Measurements from ENCODE around the gene SH3TC1.

Gene SH3TC1

DNA sequence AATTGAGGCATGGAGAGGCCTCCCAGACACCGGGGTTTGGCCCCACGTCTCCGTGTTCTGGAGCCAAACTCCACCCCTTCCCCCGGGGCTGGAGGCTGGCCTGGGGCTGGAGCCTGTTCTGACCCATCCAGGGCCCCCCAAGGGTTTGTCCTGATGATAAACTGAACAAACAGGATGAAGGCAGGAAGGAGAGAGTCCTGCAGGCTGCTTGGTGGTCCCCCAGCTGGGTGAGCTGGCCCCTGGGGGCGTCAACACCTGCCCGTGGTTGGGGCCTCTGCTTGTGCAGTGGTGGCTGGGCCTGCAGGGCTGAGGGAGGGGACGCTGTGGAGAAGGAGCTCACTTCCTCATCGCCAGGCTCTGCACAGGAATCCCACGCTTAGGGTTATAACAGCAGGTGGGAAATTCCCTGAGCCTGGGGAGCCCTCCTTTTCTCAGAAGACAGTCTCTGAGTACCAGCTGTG is 2.3 kb downstream of the SH3TC1 start:
- DNase-seq: peak; percentile 45 to 50

DNA sequence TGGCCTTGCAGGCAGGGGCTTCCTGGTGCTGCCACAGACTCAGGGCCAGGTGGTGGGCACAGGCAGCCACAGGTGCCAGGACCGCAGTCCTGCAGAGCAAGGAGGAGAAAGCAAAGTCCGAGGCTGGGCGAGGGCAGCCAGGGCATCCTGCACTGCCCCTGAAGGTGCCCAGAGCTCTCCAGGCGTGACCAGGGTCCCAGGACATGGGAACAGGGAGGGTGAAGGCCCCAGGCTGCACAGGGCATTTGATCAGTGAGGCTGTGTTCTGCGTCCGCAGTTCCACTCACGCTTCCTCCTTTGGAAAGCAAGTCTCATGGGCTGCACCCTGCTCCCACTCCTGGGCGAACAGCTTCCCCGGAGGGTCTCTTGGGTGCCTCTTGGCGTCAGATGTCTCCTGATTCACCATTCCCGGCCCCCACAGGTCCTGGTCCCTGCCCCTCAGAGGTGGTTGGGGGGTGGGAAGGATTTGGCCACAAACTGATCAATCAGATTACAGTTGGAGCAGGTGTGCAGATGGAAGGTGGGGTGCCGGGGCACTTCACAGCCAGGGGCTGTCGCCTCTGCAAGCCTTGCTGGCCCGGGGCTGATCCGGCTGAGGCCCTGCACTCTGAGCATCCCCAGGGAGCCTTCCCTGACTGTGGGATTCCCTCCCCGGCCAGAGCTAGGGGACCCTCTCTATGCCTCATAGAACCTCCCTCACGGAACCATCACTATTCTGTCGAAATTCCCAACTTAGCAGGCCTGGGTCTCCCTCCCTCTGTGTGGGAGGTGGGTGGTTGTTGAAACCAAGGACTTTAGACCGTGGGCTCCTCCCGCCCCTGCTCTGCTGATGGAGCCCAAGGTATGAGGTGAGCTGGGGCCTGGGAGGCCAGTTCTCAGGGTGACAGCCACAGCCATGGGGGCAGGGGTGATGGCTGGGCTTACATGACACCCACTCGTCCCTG is 3.3 kb downstream of the SH3TC1 start:
- DNase-seq: no peak

DNA sequence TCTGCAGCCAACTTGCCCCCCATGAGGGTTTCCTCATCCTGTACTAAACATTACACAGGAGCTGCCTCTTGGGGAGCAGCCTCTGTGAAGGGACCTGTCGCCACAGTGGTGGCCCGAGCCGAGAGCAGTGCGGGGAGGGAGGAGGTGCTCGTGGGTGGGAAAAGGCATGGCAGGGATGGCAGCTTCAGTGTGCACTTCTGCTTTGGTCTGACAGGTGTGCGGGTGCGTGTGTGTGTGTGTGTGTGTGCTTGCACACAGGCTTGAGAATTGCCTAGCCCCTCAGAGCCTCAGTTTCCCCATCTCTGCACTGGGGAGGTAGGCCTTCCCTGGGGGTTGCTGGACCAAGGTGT is 3.9 kb downstream of the SH3TC1 start:
- no peak for DNase-seq

DNA sequence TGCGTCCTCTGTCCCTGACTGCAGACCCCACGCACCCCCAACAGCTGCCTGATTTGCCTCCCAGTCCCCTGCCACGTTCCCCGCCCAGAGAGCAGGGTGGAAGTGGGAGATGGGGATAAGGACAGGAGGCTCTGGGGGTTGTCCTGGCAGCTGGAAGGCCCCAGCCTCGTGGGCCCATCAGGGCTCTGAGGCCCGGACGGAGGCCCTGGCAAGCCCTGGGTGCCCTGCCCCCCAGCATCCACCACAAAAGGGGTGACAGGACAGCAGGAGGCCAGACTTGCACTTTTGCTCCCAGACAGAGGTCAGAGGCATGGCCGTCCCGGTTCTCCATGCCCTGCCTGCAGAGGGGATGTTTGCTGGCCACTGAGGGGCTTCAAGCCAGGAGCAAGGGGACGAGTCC is 4.7 kb downstream of the SH3TC1 start:
- DNase-seq: no peak

DNA sequence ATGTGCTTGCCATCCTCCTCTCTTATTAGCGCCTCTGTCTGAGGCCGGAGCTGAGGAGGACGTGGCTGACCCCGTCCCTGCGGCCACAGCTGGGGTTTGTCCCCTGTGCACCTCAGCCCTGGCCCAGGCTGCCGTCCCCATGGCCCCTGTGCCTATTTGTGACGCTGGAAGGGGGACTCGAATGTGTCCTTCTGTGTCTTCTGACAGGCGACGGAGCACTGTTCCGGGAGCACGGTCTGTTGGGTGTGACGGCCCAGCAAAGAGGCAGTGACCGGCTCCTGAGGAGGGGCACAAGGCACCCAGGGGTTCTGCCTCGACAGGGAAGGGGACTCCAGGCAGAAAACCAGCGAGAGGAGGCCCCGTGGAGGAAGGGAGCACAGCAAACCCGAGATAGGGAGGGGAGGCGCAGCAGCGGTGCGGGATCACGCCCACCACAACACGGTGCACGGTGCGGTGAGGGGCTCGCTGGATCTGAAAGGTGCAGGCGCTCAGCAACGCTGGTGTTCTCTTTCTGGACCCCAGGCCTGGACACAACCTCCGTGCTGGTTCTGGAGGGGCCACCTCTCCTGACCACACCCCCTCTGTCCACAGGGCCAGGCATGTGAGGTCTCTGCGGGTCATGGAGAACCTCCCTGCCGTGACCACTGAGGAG is 5.6 kb downstream of the SH3TC1 start:
- no peak for DNase-seq

DNA sequence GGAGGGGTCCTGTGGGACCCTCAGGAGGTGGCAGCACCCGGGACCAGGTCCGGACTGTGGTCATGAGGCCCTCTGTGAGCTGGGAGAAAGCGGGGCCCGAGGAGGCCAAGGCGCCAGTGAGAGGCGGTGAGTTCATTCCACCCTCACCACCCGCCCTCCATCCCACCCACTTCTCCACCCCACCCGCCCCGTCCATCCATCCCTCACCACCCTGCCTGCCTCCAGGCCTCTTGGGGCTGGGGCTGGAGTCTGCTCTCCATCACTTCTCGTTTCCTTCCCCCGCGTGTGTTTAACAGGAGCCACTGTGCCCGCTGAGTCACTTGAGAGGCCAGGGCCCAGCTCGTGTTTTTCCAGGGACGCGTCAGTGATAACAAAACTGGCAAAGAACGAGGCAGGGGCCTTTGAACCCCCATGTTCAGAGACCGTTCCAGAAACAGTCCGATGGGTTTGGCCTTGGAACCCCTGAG is 6.2 kb downstream of the SH3TC1 start:
- DNase-seq: no peak

DNA sequence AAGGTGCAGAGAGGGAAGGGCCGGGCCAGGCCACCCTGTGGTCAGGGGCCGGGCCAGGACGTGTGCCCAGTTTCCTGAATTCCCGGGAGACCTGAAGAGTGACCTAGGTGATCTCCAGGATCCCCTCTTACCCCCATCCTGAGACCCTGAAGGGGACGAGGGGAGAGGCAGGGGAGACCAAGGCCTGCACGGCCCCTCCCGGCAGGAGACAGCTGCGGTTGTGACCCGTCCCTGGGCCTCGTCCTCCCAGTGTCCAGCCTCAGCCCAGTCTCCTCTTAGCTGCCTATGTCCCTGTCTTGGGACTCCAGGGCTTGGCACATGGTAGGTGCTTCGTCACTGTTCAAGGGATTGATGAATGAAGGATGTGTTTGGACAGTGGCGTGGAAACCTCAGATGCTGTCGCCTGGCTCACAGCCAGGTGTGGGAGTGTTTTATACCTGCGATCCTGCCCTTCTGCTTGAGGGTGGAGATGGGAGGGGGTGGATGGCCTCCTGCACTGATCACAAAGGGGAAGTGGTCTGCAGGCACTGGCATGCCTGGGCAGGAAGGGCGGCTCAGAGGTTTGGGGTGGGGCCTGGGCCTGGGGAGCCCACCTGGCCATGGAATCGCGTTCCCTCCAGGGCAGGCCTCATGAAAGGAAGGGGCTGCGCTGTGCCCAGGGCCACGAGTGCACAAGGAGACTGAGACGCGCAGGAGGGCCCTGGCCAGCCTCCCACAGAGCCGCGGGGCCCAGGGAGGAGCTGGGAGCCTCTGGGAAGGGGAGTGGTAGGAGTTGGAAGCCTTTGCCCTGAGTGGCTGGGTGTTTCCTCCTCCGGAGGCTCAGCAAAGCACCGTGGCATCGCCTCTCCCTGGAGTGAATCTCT is 6.9 kb downstream of the SH3TC1 start:
- DNase-seq: no peak

DNA sequence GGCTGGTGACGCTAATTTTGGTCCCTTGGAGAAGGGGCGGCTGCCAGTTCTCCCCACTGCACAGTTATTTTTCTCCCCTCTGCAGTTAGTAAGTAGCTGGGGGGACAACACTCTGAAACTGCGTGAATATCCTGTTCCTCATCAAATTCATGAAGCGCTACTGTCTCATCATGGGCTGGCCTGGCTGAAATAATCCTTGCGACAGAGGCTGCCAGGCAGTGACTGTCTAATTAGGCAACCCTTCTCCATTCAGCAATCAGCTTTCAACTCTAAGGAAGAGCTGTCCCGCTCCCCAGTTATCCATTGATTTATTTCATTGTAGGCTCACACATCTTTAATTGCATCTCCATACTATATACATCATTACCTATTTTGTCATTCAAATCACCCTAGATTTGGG is 8.2 kb downstream of the SH3TC1 start:
- no peak for DNase-seq

DNA sequence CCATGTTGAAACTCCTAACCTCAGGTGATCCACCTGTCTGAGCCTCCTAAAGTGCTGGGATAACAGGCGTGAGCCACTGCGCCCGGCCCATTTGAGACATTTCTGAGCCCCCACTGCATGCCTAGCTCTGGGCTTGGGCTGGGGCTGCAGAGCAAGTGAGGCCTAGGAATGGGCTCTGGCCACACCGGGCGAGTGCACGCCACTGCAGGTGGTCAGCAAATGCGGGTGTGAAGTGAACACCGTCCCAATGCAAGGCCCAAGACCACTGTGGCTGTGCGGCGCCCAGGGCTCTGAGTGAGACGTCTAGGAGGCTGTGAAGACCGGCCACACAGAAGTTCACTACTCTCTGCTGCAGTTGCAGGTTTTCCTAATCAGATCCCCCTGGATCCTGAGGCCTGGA is 9.5 kb downstream of the SH3TC1 start:
- no peak for DNase-seq

DNA sequence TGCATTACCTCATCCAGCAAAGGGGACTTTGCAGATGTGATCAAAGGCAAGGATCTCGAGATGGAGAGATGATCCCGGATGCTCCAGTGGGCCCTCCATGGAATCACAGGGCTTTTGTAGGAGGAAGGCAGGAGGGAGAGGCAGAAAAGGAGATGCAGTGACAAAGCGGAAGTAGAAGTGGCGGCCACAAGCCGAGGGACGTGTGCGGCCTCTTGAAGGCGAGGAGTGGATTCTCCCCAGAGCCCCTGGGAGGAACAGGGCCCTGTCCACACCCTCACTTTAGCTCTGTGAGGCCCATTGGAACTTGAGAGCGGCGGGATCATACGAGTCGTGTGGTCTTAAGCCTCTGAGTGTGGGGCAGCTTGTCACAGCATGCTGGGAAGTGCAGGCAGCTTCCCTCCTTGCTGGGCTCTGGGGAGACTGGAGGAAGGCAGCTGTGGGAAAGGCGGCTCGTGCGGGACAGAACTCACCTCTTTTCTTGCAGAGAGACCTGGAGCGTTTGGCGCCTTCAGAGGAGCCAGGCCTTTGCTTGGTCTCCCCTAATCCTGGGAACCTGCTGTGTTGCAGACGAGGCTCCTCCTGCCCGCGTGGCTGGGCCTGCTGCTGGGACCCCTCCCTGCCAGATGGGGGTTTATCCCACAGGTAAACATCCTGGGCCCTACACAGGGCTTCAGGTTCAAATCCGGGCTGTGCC is 10.2 kb downstream of the SH3TC1 start:
- no peak for DNase-seq

DNA sequence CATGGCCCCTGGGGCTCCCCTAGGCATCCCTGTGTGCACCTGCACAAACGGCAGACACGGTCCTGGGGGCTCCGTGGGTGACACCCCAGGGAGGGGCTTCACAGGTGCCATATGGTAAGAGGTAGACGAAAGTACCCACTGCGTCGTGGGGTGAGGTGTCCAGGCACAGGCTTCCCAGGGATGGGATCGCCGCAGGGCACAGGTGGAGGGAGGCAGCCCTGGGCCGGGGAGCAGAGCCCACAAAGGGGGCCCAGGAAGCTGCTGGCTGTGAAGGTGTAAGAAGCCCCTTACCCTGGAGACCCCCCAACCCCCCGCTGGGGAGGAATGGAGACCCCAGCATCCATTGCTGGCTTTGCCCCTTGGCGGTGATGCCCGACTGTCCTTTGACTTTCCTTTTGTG is 10.9 kb downstream of the SH3TC1 start:
- no peak for DNase-seq

DNA sequence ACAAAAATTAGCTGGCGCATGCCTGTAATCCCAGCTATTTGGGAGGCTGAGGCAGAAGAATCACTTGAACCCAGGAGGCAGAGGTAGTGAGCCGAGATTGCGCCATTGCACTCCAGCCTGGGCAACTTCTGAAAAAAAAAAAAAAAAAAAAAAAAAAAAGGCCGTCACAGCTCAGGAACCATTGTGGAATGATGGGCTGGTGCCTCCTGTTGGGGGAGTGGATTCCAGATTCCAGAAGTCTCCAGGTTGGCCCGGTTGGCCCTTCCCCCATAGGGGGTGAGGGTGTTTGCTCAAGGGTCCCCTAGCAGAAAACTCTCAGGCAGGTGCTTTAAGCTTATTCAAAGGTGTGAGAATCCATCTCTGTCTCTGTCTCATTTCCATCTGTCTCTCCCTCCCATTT is 11.5 kb downstream of the SH3TC1 start:
- no peak for DNase-seq

DNA sequence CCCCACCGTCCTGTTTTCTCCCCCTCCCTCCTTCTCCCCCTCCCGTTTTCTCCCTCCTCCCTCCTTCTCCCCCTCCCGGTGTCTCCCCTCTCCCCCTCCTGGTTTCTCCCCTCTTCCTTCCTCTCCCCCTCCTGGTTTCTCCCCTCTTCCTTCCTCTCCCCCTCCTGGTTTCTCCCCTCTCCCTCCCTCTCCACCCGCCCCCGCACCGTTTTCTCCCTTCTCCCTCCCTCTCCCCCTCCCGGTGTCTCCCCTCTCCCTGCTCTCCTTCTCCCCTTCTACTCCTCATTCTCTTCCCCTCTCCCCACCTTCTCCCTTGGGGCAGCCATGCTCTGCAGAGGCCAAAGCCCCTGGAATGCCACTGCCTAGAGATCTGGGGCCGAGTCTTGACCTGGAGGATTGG is 12.2 kb downstream of the SH3TC1 start:
- DNase-seq: no peak

DNA sequence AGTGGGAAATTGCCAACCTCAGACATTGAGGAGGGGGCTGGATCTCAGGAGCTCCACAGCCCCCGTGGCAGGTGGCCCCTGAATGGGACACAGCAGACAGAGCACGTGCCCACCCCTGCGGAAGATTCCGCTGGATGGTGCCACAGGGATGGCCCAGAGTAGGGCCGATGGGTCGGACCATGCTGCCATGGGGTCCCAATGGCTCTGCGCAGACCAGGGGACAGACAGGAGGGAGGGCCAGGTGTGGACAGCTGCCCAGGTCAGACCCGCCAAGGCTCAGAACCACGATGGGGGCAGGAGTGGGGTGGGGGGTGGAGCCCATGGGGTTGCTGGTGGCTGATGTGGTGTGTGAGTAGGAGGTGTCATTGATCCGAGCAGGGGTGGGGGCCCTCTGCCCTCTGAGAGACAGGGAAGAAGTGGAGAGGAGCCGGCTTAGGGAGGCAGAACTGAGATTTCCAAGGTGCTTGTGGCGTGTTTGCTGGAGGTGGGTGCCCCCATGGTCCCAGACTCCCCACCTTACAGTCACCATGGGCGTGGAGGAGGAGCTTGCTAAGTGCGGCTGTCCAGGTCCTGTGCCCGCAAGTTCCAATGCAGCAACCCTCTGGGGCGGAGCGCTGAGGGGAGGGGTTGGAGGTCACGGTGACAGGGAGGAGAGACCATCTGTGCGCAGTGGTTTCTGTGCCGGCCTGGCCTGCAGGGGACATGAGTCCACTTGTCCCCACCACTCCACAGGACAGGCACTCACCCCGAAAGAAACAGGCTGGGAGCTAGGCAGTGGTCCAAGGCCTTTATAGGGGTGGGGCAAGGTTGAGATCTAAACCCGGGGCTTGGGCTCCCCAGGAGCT is 12.9 kb downstream of the SH3TC1 start:
- no peak for DNase-seq

DNA sequence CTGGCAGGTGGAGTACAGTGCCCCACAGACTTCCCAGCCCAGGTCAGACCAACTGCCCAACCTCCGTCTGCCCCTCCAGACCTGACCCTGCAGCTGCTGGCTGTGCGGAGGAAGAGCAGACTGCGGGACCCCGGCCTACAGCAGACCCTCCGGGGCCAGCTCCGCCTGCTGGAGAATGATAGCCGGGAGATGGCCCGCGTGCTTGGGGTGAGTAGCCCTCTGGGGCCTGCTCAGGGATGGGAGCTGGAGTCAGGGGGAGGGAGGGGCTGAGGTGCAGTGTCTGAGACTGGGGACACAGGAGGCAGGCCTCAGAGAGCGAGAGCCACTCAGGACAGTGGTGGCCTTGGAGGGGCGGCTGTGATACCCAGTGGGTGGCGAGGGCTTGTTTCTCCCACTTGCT is 13.5 kb downstream of the SH3TC1 start:
- DNase-seq: no peak

DNA sequence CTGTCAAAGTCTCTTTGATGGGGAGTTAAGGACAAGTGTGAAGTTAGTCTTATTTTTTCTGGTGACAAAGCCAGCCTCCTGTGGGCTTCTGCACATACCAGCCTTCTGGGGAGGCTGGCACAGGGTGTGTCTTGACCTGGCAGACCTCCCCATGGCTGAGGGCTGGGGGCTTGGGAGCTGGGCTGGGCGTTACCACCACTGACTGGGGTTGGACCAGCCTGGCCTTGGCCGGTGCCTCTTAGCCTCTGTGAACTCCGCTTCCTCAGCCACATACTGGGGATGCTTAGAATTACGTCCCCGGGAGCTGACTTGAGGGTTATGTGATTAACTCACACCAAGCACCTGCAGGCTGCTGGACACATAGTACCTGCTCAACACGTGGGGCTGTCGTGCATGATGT is 14.0 kb downstream of the SH3TC1 start:
- no peak for DNase-seq

DNA sequence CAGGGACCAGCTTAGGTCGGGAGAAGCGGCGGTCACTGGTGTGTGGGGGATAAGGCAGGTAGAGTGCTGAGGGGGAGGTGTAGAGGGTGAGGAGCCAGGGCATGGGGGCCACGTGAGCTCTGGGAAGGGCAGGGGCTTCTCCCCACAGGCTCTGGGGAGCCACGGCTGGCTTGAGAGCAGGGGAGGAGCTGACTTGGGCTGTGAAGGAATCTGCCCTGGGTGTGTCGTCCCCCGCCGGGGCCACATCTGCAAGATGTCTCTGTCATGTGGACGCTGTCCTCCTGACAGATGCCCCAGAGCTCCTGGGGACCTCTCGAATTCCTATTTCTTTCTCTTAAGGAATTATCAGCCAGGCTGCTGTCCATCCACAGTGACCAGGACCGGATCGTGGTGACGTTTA is 15.0 kb downstream of the SH3TC1 start:
- no peak for DNase-seq

DNA sequence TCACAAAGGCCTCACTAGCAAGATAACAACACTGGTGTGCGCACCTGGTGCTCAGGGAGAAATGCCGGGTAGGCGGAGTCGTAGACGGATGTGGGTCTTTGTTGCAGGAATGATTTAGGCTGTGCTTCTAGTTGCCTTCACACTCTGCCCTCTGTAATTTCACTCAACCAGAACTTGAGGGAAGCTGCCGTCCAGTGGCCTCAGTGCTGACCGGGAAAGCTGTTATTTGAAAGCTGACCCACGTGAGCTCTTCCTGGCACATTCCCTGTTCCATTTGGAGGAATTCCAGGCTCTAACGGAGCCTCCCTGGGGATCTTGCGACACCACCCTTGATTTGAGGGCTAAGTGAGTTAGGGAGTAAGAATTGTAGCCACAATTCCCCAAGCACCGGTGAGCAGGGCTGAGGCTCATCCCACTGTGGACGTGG is 15.9 kb downstream of the SH3TC1 start:
- DNase-seq: no peak

DNA sequence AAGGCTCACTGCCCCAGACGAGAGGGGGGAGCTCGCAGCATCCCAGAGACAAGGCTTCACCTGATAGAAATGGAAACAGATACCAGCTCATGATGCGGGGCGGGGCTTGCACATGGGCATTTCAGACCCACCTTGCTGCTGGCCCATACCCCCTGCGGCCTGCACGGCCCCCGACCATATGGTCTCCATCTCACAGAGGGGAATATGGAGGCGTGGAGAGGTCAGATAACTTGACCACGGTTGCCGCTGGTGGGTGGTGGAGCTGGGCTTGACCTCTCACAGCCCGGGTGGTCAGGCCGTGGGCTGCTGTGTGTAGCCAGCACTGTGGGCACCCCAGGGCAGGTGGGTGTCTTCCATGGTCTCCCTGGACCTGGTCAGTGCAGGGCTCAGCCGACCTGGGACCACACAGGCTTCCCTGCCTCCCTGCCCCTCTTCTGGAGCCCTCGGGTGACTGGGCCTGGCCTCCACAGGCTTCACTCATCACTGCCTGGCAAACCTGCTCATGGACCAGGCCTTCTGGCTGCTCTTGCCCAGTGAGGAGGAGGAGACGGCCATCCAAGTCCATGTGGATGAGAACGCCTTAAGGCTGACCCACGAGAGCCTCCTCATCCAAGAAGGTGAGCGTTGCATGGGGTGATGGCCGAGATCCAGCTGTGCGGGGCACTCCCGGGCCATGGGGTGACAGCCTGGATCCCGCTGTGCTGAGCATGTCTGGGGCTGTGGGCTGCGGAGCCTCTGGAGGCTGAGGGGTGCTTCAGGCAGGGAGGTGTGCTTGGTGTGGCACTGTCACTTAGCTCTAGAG is 16.8 kb downstream of the SH3TC1 start:
- DNase-seq: no peak

DNA sequence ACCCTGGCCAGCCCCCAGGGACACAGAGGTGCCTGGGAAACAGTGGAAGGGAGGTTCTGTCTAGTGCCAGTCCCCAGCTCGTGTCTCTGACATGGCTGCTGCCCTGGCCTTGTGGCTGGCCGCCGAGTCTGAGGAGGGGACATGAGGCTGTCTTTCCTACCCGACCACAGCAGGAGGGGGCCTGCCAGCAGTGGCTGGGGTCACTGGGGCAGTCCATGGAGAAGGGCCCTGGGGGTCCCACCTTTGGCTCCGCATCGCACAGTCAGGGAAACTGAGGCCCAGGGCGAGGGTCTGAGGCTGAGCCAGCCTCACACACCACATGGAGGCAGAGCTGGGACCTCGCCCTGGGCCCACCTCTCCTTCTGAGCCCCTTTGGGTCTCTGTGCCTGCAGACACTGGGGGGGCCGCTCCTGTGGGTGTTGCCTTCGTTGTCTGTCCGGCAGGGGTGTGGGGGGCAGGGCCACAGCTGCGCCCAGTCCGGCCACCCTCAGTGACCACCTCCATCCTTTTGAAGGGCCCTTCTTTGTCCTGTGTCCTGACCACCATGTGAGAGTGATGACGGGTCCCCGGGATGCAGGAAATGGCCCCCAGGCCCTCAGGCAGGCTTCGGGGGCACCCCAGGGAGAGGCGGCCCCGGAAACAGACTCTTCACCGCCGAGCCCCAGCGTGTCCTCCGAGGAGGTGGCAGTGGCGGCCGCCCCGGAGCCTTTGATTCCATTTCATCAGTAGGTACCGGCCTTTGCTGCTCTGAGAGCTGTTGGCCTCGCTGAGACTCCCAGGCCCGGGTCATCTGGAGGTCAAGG is 17.6 kb downstream of the SH3TC1 start:
- no peak for DNase-seq
